HEK293 (cell line): ENCODE results near the gene RPS26.

Source experiments
- CTCF ChIA-PET: fragments of 350-600 bp; formaldehyde crosslinking; extraction: SDS; loops from one replicate; lab custom pipeline; 2021; ENCODE audit warnings: antibody characterized with exemption; lab: Yijun Ruan, JAX
- POLR2A ChIA-PET: fragments of 300-600 bp; formaldehyde crosslinking; extraction: SDS; loops from one replicate; lab custom pipeline; 2020; ENCODE audit warnings: antibody characterized with exemption, inconsistent platforms; lab: Yijun Ruan, JAX
- H3K27ac ChIP-seq: fragments of 200-500 bp; sonication (Bioruptor generic); 2 replicates; pipeline ENCODE4 v1.5.1; 2014; ENCODE audit warnings: low read depth, low read length, control low read depth, inconsistent platforms; ENCODE audit errors: extremely low read depth
- H3K36me3 ChIP-seq, 2 experiments: fragments of 200-500 bp in 1 of 2; sonication (Bioruptor generic) in 1 of 2; 1 replicate in 1 of 2; 2 replicates in 1 of 2; pipeline ENCODE4 v1.5.1; 2014 to 2017; ENCODE audit warnings: inconsistent platforms in 2 of 2, low read length in 2 of 2; ENCODE audit not compliant: control insufficient read depth in 2 of 2, insufficient read depth in 1 of 2
- H3K4me1 ChIP-seq: fragments of 200-500 bp; sonication (Bioruptor generic); 2 replicates; pipeline ENCODE4 v1.5.1; 2014; ENCODE audit warnings: mild to moderate bottlenecking, low read length, inconsistent platforms; ENCODE audit not compliant: control insufficient read depth, insufficient read depth
- H3K4me3 ChIP-seq: 2 replicates; pipeline ENCODE4 v1.5.1; 2011; ENCODE audit warnings: low read depth, mild to moderate bottlenecking, control low read depth, low read length, moderate library complexity
- H3K9me3 ChIP-seq: fragments of 200-500 bp; sonication (Bioruptor generic); 2 replicates; pipeline ENCODE4 v1.5.1; 2014; ENCODE audit warnings: low read depth, low read length, inconsistent platforms; ENCODE audit not compliant: control insufficient read depth, insufficient read depth
- AEBP2 ChIP-seq: fragments of 450-650 bp; formaldehyde crosslinking; IDR thresholded peaks from 2 replicates; pipeline ENCODE4 v1.5.1; 2016; ENCODE audit warnings: missing biosample characterization, missing genetic modification characterization, borderline replicate concordance
- BCL11A ChIP-seq: fragments of 450-650 bp; formaldehyde crosslinking; IDR thresholded peaks from 2 replicates; pipeline ENCODE4 v1.5.1; 2016; ENCODE audit warnings: low read depth, missing biosample characterization, missing genetic modification characterization
- KLF16 ChIP-seq: fragments of 450-650 bp; formaldehyde crosslinking; IDR thresholded peaks from 2 replicates; pipeline ENCODE4 v1.5.1; 2017; ENCODE audit warnings: missing biosample characterization, missing genetic modification characterization
- OSR2 ChIP-seq: fragments of 450-650 bp; formaldehyde crosslinking; IDR thresholded peaks from 2 replicates; pipeline ENCODE4 v1.5.1; 2016; ENCODE audit warnings: missing biosample characterization, missing genetic modification characterization
- PRDM10 ChIP-seq: fragments of 450-650 bp; formaldehyde crosslinking; IDR thresholded peaks from 2 replicates; pipeline ENCODE4 v1.5.1; 2016; ENCODE audit warnings: missing biosample characterization, missing genetic modification characterization
- REST ChIP-seq: fragments of 450-650 bp; formaldehyde crosslinking; IDR thresholded peaks from 2 replicates; pipeline ENCODE4 v1.5.1; 2016; ENCODE audit warnings: missing biosample characterization, missing genetic modification characterization
- ZBTB20 ChIP-seq: fragments of 450-650 bp; formaldehyde crosslinking; IDR thresholded peaks from 2 replicates; pipeline ENCODE4 v1.5.1; 2016; ENCODE audit warnings: missing biosample characterization, missing genetic modification characterization
- ZNF202 ChIP-seq: fragments of 450-650 bp; formaldehyde crosslinking; IDR thresholded peaks from 2 replicates; pipeline ENCODE4 v1.5.1; 2016; ENCODE audit warnings: missing biosample characterization, missing genetic modification characterization, borderline replicate concordance
- ZNF24 ChIP-seq: fragments of 450-650 bp; formaldehyde crosslinking; IDR thresholded peaks from 2 replicates; pipeline ENCODE4 v1.5.1; 2016; ENCODE audit warnings: missing biosample characterization, missing genetic modification characterization
- ZNF324 ChIP-seq: fragments of 450-650 bp; formaldehyde crosslinking; IDR thresholded peaks from 2 replicates; pipeline ENCODE4 v1.5.1; 2016; ENCODE audit warnings: missing biosample characterization, missing genetic modification characterization
- ZNF549 ChIP-seq: fragments of 450-650 bp; IDR thresholded peaks from 2 replicates; pipeline ENCODE4 v1.5.1; 2018; ENCODE audit warnings: missing biosample characterization, missing genetic modification characterization, mild to moderate bottlenecking, inconsistent platforms, moderate library complexity
- ZNF561 ChIP-seq: fragments of 450-650 bp; IDR thresholded peaks from 2 replicates; pipeline ENCODE4 v1.5.1; 2018; ENCODE audit warnings: missing biosample characterization, missing genetic modification characterization, borderline replicate concordance
- ZNF585B ChIP-seq: fragments of 450-650 bp; formaldehyde crosslinking; IDR thresholded peaks from 2 replicates; pipeline ENCODE4 v1.5.1; 2016; ENCODE audit warnings: missing biosample characterization, missing genetic modification characterization
- ZNF600 ChIP-seq: fragments of 450-650 bp; formaldehyde crosslinking; IDR thresholded peaks from 2 replicates; pipeline ENCODE4 v1.5.1; 2016; ENCODE audit warnings: missing biosample characterization, missing genetic modification characterization
- ZNF624 ChIP-seq: fragments of 450-650 bp; formaldehyde crosslinking; IDR thresholded peaks from 2 replicates; pipeline ENCODE4 v1.5.1; 2017; ENCODE audit warnings: missing biosample characterization, missing genetic modification characterization
- ZNF670 ChIP-seq: fragments of 450-650 bp; formaldehyde crosslinking; IDR thresholded peaks from 2 replicates; pipeline ENCODE4 v1.5.1; 2016; ENCODE audit warnings: missing biosample characterization, missing genetic modification characterization, low read depth
- TF ChIP-seq, protein P1 (sequence below): fragments of 450-650 bp; formaldehyde crosslinking; IDR thresholded peaks from 2 replicates; pipeline ENCODE4 v1.5.1; 2017; ENCODE audit warnings: missing biosample characterization, missing genetic modification characterization

Gene RPS26

GRCh38 chr12:56011509-56012090 is 30.1 kb upstream of the RPS26 start:
- Histone ChIP-seq H3K9me3 (no peaks in the 10 kb centered on the region), H3K4me1 (no peaks in the 10 kb centered on the region; the same call in 1 of the 2 replicates), H3K4me3 (no peak overlapping the region), H3K27ac (no peak overlapping the region), H3K36me3 (no peaks in the 10 kb centered on the region)
- POLR2A ChIA-PET = interaction anchor here (0.6 kb wide), 1 partner anchor 194 kb away, joined by 3 read pairs; the partner anchor contains the start of genes ORMDL2 and SARNP
- CTCF ChIA-PET = interaction anchor here (0.5 to 1.1 kb wide), 3 partner anchors 18 to 562 kb away, joined by 3 read pairs; no protein-coding TSS in a partner anchor
- TF ChIP-seq ZBTB20 (no peak), ZNF585B (no peak), ZNF561 (tag by site-specific recombination) (no peak), ZNF624 (no peak), BCL11A (no peak), ZNF670 (tag by site-specific recombination) (no peak), ZNF202 (tag by site-specific recombination) (no peak), OSR2 (no peak), ZNF549 (tag by site-specific recombination) (no peak), ZNF324 (no peak), ZNF600 (tag by site-specific recombination) (no peak), AEBP2 (tag by site-specific recombination) (no peak), PRDM10 (tag by site-specific recombination) (no peak), ZNF24 (tag by site-specific recombination) (no peak), REST (tag by site-specific recombination) (no peak), KLF16 (tag by site-specific recombination) (no peak)
- TF ChIP-seq, protein P1, sequence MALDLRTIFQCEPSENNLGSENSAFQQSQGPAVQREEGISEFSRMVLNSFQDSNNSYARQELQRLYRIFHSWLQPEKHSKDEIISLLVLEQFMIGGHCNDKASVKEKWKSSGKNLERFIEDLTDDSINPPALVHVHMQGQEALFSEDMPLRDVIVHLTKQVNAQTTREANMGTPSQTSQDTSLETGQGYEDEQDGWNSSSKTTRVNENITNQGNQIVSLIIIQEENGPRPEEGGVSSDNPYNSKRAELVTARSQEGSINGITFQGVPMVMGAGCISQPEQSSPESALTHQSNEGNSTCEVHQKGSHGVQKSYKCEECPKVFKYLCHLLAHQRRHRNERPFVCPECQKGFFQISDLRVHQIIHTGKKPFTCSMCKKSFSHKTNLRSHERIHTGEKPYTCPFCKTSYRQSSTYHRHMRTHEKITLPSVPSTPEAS (tag by site-specific recombination) = no peak
